Measurements from ENCODE around the gene FUOM. TPM values are rescaled to one million over a fixed set of nuclear protein-coding genes. Genes with fewer than 3 reads are reported as not detected.
A peak's percentile ranks its signal among the peaks of the same experiment; 100 is the strongest.

Gene FUOM
- 1 to 10 TPM; 6.3 to 9.1 TPM for total RNA-seq
- 3.8 to 11.2 reads per million in 2 donors for total RNA-seq

- DNase-seq (peak; percentile 52 to 69 (median 69)), ATAC-seq (peak; percentile 92)
- no peak within 1 kb of the TSS for H3K27ac Mint-ChIP-seq
- H3K36me3 Mint-ChIP-seq (ENCODE audit: low read depth), result no peaks in the 10 kb centered on the region
- no peaks in the 10 kb centered on the region for H3K27me3 Mint-ChIP-seq
- peak within 1 kb of the TSS; percentile 80 for H3K4me3 Mint-ChIP-seq
- no peaks in the 10 kb centered on the region for H3K9me3 ChIP-seq (ENCODE audit: control insufficient read depth, low read length, poor library complexity, severe bottlenecking)
- H3K4me1 Mint-ChIP-seq, result peaks cover 11% of the 10 kb centered on the region
Measured at GRCh38 chr10:133357285-133358161, at the start of gene FUOM. Gene FUOM, minus strand, starts transcription at chr10:133358019. Its CDS starts 12 bp downstream, at chr10:133358007.

GRCh38 chr10:133405844-133406527 is 48.2 kb upstream of the FUOM start:
- peak overlapping the region; percentile 81 for H3K27ac Mint-ChIP-seq
- peaks cover 19% of the 10 kb centered on the region for H3K36me3 Mint-ChIP-seq (ENCODE audit: low read depth)
- H3K9me3 ChIP-seq (ENCODE audit: control insufficient read depth, low read length, poor library complexity, severe bottlenecking), result peaks cover 3% of the 10 kb centered on the region
- no peak overlapping the region for H3K4me3 Mint-ChIP-seq
- peaks cover 40% of the 10 kb centered on the region for H3K4me1 Mint-ChIP-seq
- DNase-seq, result no peak
- no peak for ATAC-seq
- no peaks in the 10 kb centered on the region for H3K27me3 Mint-ChIP-seq

GRCh38 chr10:133405272-133405671 is 47.5 kb upstream of the FUOM start:
- peak overlapping the region; percentile 81 for H3K27ac Mint-ChIP-seq
- H3K4me3 Mint-ChIP-seq, result no peak overlapping the region
- no peaks in the 10 kb centered on the region for H3K27me3 Mint-ChIP-seq
- no peak for ATAC-seq
- peaks cover 46% of the 10 kb centered on the region for H3K4me1 Mint-ChIP-seq
- no peaks in the 10 kb centered on the region for H3K9me3 ChIP-seq (ENCODE audit: control insufficient read depth, low read length, poor library complexity, severe bottlenecking)
- DNase-seq, result no peak
- peaks cover 19% of the 10 kb centered on the region for H3K36me3 Mint-ChIP-seq (ENCODE audit: low read depth)

GRCh38 chr10:133403784-133404183 is 46.0 kb upstream of the FUOM start:
- no peaks in the 10 kb centered on the region for H3K27me3 Mint-ChIP-seq
- ATAC-seq (no peak), DNase-seq (no peak)
- H3K4me3 Mint-ChIP-seq, result no peak overlapping the region
- no peaks in the 10 kb centered on the region for H3K9me3 ChIP-seq (ENCODE audit: control insufficient read depth, low read length, poor library complexity, severe bottlenecking)
- peak overlapping the region; percentile 75 for H3K27ac Mint-ChIP-seq
- peaks cover 16% of the 10 kb centered on the region for H3K36me3 Mint-ChIP-seq (ENCODE audit: low read depth)
- peaks cover 46% of the 10 kb centered on the region for H3K4me1 Mint-ChIP-seq

- no peak for DNase-seq
- Mint-ChIP-seq H3K27me3 (no peaks in the 10 kb centered on the region), H3K4me3 (no peak overlapping the region), H3K4me1 (peaks cover 46% of the 10 kb centered on the region), H3K27ac (peak overlapping the region; percentile 75), H3K36me3 (ENCODE audit: low read depth) (peaks cover 16% of the 10 kb centered on the region)
- H3K9me3 ChIP-seq (ENCODE audit: control insufficient read depth, low read length, poor library complexity, severe bottlenecking), result no peaks in the 10 kb centered on the region
- ATAC-seq, result no peak
Measured at GRCh38 chr10:133403359-133403758, 45.5 kb upstream of the FUOM start.

GRCh38 chr10:133401981-133402725 is 44.3 kb upstream of the FUOM start:
- ATAC-seq (no peak), DNase-seq (no peak)
- Mint-ChIP-seq H3K36me3 (ENCODE audit: low read depth) (peaks cover 18% of the 10 kb centered on the region), H3K27me3 (no peaks in the 10 kb centered on the region), H3K4me1 (peaks cover 51% of the 10 kb centered on the region), H3K4me3 (no peak overlapping the region), H3K27ac (no peak overlapping the region)
- no peaks in the 10 kb centered on the region for H3K9me3 ChIP-seq (ENCODE audit: control insufficient read depth, low read length, poor library complexity, severe bottlenecking)

- Mint-ChIP-seq H3K36me3 (ENCODE audit: low read depth) (peaks cover 15% of the 10 kb centered on the region), H3K27me3 (no peaks in the 10 kb centered on the region), H3K4me3 (no peak overlapping the region), H3K4me1 (peaks cover 50% of the 10 kb centered on the region), H3K27ac (no peak overlapping the region)
- H3K9me3 ChIP-seq (ENCODE audit: control insufficient read depth, low read length, poor library complexity, severe bottlenecking), result no peaks in the 10 kb centered on the region
- ATAC-seq (no peak), DNase-seq (no peak)
Measured at GRCh38 chr10:133401500-133401899, 43.7 kb upstream of the FUOM start.

- H3K27ac Mint-ChIP-seq, result peak overlapping the region; percentile 81
- peak overlapping the region; percentile 66 for H3K4me3 Mint-ChIP-seq
- peak; percentile 27 for ATAC-seq
- no peaks in the 10 kb centered on the region for H3K9me3 ChIP-seq (ENCODE audit: control insufficient read depth, low read length, poor library complexity, severe bottlenecking)
- H3K27me3 Mint-ChIP-seq, result no peaks in the 10 kb centered on the region
- DNase-seq, result no peak
- peaks cover 46% of the 10 kb centered on the region for H3K4me1 Mint-ChIP-seq
- H3K36me3 Mint-ChIP-seq (ENCODE audit: low read depth), result peaks cover 12% of the 10 kb centered on the region
Measured at GRCh38 chr10:133400624-133401424, 43.0 kb upstream of the FUOM start.

- Mint-ChIP-seq H3K27ac (no peak overlapping the region), H3K27me3 (no peaks in the 10 kb centered on the region), H3K4me1 (peaks cover 39% of the 10 kb centered on the region), H3K36me3 (ENCODE audit: low read depth) (peaks cover 11% of the 10 kb centered on the region), H3K4me3 (no peak overlapping the region)
- ATAC-seq (no peak), DNase-seq (no peak)
- no peaks in the 10 kb centered on the region for H3K9me3 ChIP-seq (ENCODE audit: control insufficient read depth, low read length, poor library complexity, severe bottlenecking)
Measured at GRCh38 chr10:133399123-133399601, 41.3 kb upstream of the FUOM start.

GRCh38 chr10:133397938-133398337 is 40.1 kb upstream of the FUOM start:
- Mint-ChIP-seq H3K4me1 (peaks cover 38% of the 10 kb centered on the region), H3K36me3 (ENCODE audit: low read depth) (peaks cover 6% of the 10 kb centered on the region), H3K27ac (peak overlapping the region; percentile 72), H3K4me3 (no peak overlapping the region), H3K27me3 (no peaks in the 10 kb centered on the region)
- ATAC-seq (no peak), DNase-seq (no peak)
- H3K9me3 ChIP-seq (ENCODE audit: control insufficient read depth, low read length, poor library complexity, severe bottlenecking), result no peaks in the 10 kb centered on the region

- Mint-ChIP-seq H3K4me3 (no peak overlapping the region), H3K36me3 (ENCODE audit: low read depth) (peaks cover 3% of the 10 kb centered on the region), H3K4me1 (peaks cover 34% of the 10 kb centered on the region), H3K27me3 (no peaks in the 10 kb centered on the region), H3K27ac (no peak overlapping the region)
- no peak for ATAC-seq
- no peak for DNase-seq
- H3K9me3 ChIP-seq (ENCODE audit: control insufficient read depth, low read length, poor library complexity, severe bottlenecking), result no peaks in the 10 kb centered on the region
Measured at GRCh38 chr10:133396035-133396624, 38.3 kb upstream of the FUOM start.

GRCh38 chr10:133394801-133395221 is 37.0 kb upstream of the FUOM start:
- H3K4me3 Mint-ChIP-seq, result peak overlapping the region; percentile 91
- H3K9me3 ChIP-seq (ENCODE audit: control insufficient read depth, low read length, poor library complexity, severe bottlenecking), result no peaks in the 10 kb centered on the region
- peaks cover 30% of the 10 kb centered on the region for H3K4me1 Mint-ChIP-seq
- ATAC-seq (no peak), DNase-seq (no peak)
- H3K27ac Mint-ChIP-seq, result peak overlapping the region; percentile 91
- no peaks in the 10 kb centered on the region for H3K27me3 Mint-ChIP-seq
- peaks cover 3% of the 10 kb centered on the region for H3K36me3 Mint-ChIP-seq (ENCODE audit: low read depth)

Measured in T-helper 17 cell (primary cell).